ENCODE results near the gene ADCY5.

The ADCY5 gene

GRCh38 chr3:123325766-123326256 is 123.1 kb downstream of the ADCY5 start:
- DNase-seq (ENCODE audit: low spot score), result no peak

GRCh38 chr3:123324880-123325765 is 123.8 kb downstream of the ADCY5 start:
- DNase-seq (ENCODE audit: low spot score), result no peak

- no peak for DNase-seq (ENCODE audit: low spot score)
These were observed 125.1 kb downstream of the ADCY5 start for GRCh38 chr3:123323781-123324180.

GRCh38 chr3:123322866-123323265 is 126.0 kb downstream of the ADCY5 start:
- DNase-seq (ENCODE audit: low spot score), result no peak

- DNase-seq (ENCODE audit: low spot score), result no peak
These were observed 127.1 kb downstream of the ADCY5 start for GRCh38 chr3:123321806-123322205.

GRCh38 chr3:123320221-123320620 is 128.7 kb downstream of the ADCY5 start:
- no peak for DNase-seq (ENCODE audit: low spot score)

- no peak for DNase-seq (ENCODE audit: low spot score)
These were observed 129.1 kb downstream of the ADCY5 start for GRCh38 chr3:123319760-123320159.

GRCh38 chr3:123318374-123318773 is 130.5 kb downstream of the ADCY5 start:
- no peak for DNase-seq (ENCODE audit: low spot score)

GRCh38 chr3:123317716-123318115 is 131.2 kb downstream of the ADCY5 start:
- DNase-seq (ENCODE audit: low spot score), result no peak

GRCh38 chr3:123315271-123315595 is 133.7 kb downstream of the ADCY5 start:
- no peak for DNase-seq (ENCODE audit: low spot score)

GRCh38 chr3:123314359-123315270 is 134.3 kb downstream of the ADCY5 start:
- DNase-seq (ENCODE audit: low spot score), result no peak

GRCh38 chr3:123313889-123314288 is 135.0 kb downstream of the ADCY5 start:
- DNase-seq (ENCODE audit: low spot score), result no peak

- no peak for DNase-seq (ENCODE audit: low spot score)
These were observed 136.3 kb downstream of the ADCY5 start for GRCh38 chr3:123312331-123313265.

- DNase-seq (ENCODE audit: low spot score), result no peak
These were observed 137.7 kb downstream of the ADCY5 start for GRCh38 chr3:123311201-123311600.

- DNase-seq (ENCODE audit: low spot score), result no peak
These were observed 138.1 kb downstream of the ADCY5 start for GRCh38 chr3:123310741-123311140.

- DNase-seq (ENCODE audit: low spot score), result no peak
These were observed 138.7 kb downstream of the ADCY5 start for GRCh38 chr3:123310186-123310585.

- no peak for DNase-seq (ENCODE audit: low spot score)
These were observed 141.8 kb downstream of the ADCY5 start for GRCh38 chr3:123307064-123307463.

GRCh38 chr3:123305192-123305591 is 143.7 kb downstream of the ADCY5 start:
- DNase-seq (ENCODE audit: low spot score), result no peak

- no peak for DNase-seq (ENCODE audit: low spot score)
These were observed 144.8 kb downstream of the ADCY5 start for GRCh38 chr3:123303976-123304560.

GRCh38 chr3:123302961-123303360 is 145.9 kb downstream of the ADCY5 start:
- DNase-seq (ENCODE audit: low spot score), result no peak
